Non-pigmented ciliary epithelial cell (primary cell): ENCODE measurements around the gene PRR23E.

Experiments
- DNase-seq: peaks from one replicate; pipeline ENCODE4 v3.0.0-alpha.2; 2010; ENCODE audit warnings: low read depth

The PRR23E gene

DNA sequence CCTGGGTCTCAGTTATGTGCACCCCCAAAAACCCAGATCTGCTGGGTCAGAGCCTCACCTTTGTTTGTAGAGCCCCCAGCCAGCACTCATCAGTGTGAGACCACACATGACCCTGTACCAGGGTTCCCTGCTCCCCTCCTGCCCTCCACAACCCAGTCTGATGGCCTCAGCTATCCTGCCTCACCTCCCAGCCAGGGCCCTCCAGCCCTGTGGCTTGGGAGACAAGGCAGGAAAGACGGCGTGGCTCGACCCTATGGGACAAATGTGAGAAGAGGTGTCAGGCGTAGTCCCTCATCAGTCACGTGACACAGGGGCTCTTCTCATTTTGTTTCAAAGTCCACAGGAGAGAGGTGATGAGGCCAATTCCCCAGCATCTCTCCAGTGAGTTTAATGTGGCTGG, 28.3 kb upstream of the PRR23E start:
- DNase-seq = no peak

DNA sequence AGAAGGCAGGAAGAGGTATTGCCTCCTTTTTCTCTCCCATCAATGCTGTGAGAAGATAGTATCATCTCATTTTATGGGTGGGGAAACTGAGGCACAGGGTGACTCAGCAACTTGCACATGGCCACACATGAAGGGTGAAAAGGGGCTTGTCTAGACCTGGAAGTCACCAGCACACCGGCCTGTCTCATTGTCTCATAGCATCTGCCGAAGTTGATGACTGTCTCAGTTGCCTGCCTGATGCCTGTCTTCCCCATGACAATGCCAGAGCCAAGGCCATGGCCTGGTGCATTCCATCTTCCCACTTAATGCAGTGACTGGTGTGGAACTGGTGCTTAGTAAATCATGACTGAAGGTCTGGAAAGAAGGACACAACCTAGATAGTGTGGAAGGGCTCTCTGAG, 27.9 kb upstream of the PRR23E start:
- no peak for DNase-seq

DNA sequence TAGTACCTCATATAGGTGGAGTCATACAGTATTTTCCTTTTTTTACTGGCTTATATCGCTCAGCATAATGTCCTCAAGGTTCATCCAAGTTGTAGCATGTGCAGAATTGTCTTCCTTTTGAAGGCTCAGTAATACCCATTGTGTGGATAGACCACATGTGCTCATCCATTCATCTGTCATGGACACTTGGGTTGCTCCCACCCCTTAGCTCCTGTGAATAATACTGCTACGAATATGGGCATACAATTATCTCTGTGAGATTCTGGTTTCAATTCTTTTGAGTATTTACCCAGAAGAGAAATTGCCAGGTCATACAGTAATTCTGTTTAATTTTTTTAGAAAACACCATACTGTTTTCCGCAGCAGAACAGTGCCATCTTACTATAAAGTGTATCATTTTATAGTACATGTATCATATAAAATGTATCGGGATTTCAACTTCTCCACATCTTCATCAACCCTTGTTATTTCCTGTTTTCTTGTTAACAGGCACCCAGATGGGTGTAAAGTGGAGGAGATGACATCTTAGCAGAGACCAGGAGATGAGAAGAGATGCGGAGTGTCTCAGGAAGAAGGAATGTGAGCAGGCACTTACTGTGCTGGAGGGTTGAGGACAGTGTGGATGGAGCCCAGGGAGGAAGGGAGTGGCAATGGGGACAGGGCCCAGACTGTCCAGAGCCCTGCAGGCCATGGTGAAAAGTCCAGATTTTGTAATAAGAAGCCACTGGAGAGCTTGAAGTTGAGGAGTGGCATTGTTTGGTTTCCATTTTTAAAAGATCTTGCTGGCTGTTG, 27.0 kb upstream of the PRR23E start:
- no peak for DNase-seq

DNA sequence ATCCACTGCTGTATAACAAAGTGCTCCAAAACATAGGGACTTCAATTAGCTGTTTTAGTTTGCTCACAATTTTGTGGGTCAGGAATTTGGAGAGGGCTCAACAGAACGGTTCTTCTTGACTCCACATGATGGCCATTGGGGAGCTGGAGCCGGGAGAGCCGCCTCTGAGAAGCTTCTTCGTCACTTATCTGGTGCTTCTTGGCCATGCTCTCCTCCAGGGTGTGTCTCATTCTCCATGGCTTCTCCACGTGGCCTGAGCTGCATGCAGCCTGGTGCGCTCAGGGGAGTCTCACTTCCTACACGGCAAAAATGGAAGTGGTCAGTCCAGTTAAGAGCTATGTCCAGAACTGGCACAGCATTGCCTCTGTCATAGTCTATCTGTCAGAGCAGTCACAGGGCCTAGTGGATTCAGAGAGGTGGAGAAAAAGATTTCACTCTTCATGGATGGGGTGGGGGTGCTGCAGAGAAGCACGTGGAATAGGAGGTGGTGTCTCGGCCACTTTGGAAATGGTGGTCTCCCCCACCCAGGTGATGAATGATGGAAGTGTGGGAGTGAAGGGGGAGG, 26.3 kb upstream of the PRR23E start:
- no peak for DNase-seq

DNA sequence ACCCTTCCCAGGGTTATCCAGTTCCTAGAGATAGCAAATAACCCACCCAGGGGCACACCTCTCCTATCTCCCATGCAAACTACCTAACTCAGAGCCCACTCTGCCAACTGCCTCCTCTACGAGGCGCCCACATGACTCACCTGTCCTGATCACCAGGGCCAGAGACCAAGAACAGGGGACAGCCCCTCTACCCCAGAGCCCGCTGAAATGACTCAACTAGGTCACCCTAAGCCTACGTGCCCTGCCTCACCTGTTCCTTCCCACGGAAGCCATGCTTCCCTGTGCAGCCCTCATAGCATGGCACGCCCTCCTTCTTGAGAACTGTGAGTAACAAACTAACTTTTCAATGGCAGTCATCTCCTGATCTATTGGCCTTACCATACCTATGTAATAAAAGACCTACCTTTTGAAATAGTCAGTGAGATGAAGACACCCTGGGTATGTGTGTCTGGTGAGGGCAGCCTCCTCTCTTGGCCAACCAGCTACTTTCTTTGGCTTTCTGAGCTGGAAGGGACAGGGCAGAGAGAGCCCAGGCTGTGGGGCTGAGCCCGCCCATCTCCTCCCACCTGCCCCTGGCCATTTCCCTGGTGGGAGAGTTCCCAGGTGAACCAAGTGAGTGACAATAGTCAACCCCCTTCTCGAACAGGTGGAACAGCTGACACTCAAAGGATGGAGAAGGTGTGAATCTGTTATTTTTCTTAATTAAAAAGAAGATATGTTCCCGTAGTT, 25.5 kb upstream of the PRR23E start:
- DNase-seq = no peak

DNA sequence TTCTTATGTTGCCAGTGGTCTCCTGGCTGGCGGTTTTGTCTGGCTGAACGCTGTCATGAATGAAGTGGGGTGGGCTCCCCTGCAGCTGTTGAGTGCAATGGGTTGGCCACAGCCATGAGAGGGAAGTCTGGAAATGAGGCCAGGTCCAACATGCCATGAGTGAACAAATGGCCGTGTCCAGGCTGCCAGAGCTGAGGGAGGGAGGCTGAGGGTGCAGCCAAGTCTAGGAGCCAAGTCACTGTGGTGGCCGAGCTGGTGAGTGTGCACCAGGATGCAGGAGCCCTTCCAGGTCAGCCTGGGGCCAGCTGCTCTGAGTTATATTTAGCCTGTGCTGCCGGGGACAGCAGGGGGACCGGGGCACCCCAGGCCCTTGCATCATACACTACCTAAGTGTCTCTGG, 24.7 kb upstream of the PRR23E start:
- DNase-seq = no peak

DNA sequence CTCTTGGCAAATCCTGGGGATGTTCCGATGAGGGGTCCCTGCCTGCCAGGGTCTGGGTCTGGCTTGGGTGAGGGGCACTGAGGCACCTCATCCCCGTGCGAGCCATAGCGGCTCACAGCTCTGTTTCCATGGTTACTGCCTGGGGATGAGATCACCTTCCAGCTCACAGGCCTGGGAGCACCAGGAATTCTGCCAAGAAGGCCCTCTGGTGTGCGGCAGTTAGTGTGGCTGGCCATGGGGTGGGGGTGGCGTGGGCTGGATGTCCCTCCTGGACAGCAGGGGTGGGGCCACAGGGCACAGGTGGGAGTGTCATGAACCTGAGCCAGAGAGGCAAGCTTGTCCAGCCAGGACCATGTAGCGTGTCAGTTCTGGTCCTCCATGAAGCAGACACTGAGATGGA, 22.1 kb upstream of the PRR23E start:
- peak; percentile 22 for DNase-seq

DNA sequence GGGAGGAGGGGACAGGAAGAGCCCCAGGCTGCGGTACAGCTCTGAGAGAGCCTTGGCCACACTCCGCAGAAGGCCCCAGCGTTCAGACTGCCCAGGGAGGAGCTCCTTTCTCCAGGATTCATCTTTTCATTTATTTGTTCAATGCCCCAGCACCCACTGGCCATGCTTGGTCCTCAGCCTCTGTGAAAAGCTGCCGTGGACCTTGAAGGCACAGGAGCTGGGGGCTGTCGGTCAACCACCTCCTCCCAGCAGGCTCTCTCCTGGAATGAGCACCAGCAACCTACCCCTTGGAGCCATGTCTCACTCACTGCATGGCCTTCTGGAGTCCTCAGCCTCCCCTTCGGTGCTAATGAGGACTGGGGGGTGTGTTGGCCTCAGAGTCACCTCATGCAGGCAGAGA, 21.6 kb upstream of the PRR23E start:
- no peak for DNase-seq

DNA sequence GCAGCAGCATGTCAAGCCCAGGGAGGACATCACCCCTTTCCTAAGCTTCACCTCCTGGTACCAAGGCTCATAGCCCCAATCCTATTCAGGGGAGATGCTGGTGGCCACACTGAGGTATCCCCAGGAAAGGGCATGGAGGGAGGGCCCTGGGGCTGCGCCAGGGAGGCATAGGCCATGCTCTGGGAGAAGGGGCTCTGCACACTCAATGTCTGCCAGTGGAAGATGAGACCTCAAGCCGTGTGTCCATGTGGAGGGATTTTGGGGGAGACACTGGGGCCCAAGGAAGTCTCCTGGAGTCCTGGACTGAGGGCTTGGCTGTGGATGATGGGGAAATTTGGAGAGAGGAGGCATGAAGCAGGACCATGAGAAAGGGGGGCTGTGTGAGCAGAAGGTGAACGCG, 21.2 kb upstream of the PRR23E start:
- DNase-seq = no peak

DNA sequence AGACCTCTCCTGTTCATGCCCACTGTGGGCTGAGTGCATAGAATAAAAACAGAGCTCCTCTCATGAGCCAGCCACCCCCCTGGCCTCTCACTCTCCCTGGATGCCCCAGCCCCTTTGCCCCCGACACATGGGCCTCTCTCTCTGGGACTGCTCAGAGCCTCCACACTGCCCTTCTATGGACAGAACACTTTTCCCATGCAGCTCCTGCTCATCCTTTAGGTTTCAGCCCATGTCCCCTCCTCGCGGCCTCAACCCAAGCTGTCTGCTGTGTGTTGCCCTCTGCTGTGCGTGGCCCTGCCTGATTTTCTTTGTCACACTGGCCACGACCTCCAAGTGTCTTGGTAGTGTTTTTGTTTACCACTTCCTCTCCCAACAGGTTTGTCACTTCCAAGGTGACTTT, 20.7 kb upstream of the PRR23E start:
- DNase-seq = no peak

DNA sequence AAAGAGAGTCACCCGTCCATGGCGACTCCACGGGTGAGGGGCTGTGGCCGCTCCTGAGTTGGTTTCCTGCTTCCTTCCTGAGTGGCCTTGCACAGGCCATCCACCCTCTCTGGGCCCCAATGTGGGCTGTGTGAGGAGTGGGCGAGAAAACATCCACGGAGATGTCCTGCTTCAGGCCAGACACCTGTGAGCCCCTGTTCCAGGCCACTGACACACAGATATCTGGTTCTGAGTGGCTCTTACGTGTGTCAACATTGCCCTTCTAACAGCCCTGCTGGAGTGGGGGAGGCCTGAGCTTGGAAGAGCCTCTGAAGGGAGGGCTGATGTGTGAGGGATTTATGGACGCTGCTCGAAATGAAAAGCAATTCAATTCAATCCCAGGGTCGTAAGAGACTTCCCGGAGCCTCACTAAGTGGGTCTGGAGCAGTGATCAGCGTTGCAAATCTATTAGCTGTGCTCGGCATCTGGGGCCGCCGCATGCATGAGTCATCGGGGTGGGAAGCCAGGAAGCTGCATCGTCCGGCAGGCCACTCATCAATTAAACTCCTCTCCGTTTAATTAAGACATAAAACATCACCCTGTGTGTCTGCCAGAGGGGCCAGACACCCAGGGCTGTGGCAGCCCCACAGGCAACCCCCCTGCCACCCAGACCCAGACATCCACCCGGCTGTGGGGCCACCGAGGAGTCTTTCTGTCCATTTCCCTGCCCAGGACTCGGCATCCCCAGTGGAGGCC, 20.0 kb upstream of the PRR23E start:
- peak; percentile 22 for DNase-seq

DNA sequence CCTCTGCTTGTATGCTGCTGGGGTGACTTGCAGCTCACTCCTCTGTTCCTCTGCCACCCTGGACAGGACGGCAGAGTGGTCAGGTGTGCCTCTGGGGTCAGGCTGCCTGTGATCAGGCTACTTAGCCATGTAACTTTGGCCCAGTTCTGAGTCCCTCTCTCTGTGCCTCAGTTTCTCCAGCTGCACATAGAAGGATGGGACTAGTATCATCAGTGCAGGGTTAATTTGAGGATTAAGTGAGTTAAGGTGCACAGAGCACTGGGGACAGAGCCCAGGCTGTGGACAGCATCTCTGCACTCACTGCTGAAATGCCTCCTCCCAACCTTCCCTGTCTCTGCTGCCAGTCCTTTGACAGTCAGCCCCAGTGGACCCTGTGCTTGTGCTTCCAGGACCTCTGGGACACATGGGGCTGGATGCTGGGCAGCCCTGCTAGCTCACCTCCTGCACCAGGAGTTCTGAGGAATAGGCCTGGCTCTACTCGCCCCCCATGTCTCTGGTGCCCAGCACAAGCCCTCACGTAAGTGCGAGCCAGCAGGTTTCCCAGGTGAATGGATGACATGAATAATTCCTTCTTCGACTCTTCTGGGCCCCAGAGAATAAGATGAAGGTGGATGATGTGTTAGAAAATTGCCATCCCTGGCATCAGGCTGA, 19.3 kb upstream of the PRR23E start:
- DNase-seq = no peak

DNA sequence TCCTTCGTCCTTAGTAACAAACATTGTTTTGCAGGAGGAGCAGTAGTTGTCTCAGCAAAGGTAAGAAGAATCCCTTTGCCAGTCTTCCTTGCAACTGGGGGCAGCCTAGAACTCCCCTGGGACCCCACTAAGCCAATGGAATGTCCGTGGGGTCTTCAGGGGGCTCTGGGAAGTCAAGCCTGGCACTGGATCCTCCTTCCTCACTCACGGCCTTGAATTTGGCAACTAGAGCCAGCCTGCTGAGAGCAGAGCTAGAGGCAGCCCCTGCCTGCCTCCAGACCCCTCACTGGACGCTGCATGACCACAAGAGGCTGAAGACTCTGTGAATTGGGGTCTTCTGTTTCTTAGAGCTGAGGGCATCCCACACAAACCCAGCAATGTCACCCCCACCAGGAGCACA, 18.6 kb upstream of the PRR23E start:
- no peak for DNase-seq

DNA sequence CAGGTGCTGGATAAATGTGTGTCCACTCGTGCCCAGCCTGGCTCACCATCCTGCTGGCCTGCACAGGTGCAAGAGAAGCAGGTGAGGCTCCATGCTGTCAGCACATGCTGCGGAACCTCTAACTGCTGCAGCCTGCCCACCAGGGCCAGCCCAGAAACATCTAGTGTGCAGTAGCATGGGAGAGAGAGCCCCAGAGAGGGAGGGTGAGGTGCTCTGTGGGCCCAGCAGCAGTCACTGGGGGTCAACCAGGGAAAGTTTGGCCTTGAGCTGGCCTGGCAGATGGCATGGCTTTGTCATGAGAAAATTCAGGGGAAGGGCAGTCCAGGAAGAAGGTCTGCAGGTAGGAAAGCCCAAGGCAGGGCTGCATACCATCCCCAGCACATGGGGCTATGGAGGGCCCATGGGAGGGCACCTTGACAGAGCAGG, 18.2 kb upstream of the PRR23E start:
- DNase-seq = no peak

DNA sequence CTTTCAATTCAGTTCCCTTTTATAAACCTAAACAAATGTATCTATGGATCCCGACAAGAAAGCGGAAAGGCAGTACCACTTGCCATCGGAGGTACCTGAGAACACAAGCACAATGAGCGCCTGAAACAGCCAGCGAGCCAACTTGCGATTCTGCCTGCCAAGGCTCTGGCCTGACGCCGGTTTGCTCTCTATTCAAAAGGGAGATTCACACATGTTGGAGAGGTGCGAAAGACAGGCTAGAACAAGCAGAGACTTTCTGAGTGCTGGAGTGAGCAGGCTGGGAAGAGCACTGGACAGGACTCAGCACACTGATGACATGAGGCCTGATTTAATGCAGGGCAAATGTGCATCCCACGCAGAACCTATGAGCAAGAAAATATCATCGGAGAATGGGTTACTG, 17.7 kb upstream of the PRR23E start:
- no peak for DNase-seq

DNA sequence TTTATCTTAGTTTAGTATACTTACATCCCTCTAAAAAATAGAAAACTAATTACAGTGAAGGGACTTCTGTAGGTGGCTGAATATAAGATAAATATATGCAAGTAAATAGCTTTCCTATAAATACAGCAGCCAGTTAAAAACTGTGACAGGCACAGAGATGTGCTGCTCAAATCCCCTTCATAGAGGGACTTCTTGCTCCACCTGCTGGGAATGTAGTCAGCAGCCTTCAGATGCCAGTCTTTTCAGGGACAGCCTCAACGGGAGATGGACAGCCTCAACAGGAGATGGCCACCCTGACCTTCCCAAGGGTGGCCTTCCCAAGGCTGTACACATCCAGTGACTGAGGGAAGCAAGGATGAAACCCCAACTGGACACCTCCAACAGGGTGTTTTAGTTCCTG, 15.7 kb upstream of the PRR23E start:
- DNase-seq = no peak

DNA sequence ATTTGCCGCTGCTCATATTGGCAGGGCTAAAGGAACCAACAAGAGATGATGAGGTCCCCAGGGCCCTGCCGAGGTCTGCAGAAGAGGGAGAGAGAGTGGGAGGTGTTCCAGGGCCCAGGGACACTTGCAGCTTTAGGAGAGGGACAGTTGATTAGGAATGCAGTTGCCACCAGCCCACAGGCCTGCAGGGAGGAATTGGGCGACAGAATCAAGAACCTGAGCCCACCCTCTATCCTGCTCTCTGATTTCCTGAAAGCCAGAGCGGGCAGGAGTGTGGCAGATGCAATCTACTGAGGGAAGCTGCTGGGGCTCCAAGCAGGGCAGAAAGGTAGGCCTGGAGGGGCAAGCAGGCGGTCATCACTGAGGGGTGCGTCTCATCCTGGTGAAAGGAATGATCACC, 12.1 kb upstream of the PRR23E start:
- no peak for DNase-seq

DNA sequence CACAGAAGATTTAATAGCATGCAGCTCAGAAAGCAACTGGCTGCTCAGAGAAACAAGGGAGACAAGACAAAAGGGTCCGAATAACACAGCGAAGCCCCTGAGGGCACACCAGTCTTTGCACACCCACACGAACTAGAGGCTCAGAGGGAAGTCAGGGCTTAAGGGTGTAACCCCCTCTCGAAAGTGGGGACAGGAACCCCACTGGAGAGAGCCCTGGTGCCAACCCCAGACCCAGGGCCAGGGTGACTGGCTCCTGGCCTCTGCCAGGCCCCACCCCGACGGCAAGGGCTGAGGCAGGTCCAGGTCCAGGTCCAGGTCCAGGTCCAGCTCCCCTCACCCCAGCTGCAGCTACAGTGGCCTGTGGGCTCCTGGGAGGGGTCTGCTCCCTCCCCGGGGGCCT, 10.5 kb upstream of the PRR23E start:
- no peak for DNase-seq

DNA sequence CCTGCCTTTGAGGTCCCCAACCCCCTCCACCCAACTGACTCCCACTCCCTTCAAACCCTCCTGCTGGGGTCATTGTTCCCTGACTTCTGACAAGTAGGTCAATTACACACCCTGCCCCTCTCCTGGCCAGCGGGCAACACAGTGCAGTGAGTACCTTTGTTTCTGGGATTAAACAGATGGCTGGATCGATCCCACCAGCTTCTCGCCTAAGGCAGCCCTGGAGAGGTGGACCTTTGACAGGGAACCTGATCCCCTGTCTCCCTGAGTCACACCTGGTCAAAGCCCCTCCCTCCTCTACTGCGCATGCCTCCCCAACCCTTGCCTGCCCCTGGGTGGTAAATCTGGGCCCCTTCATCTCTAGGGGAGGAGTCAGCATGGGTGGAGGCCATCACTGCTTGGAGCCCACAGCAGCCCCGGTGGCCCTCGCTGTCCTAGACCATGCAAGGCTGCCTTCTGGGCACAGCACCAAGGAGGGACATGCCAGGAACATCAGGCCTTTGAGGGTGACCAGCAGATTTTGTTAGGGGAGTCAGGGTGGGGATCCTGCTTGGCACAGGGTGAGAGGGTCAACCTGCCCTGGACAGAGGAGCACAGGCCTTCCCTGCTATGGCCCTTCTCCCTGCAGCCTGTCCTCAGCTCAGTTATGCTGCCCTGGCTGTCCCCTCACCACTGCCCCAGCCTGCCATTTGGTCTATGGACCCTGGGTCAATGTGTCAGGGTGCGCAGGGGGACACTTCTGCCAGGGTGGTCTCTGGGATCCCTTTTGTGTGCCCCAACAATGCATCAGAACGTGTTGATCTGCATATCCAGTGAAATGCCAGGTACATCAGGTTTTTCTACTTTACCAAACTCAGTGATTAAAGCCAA, 9.8 kb upstream of the PRR23E start:
- DNase-seq = no peak

DNA sequence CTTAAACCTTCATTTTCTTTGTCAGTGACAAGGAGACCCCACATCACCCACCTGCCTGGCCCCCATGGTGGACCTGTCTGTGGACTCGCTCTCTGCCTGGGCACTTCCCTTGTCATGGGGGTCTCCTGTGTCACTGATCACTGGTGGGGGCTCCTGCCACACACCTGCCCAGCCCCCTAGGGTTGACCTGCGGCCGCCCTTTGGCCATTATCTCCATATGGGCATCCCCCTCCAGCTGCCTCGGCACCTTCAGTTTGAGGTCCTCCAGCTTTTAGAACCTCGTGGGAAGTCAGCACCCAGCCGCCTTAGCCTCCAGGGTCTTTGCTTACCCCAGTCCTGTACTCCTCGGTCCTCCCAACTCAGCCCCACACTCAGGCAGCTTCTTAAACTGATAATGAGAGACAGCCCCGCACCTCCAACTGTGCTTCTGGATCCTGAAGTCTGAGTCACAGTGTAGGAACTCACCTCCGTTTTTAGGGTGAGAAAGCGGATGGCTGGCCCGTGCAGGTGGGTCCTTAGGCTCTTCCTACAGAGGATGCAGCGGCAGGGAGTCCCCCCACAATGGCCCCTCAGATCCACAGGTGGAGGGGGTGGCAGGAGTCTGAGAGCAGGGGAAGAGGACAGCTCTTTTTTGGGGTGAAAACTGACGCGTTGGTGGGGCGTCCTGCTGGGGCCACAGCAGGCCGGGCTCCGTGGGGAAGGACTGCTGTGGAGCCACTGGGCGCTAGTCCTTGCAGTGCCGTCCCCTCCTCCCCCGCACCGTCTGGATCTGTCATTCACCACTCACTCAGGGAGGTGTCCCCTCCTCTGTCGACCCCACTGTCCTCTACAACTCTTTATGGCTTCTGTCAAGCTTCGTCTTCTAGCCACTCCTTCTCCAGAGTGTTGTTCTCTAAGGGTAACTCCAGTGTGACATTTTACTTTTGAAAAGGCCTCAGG, 8.7 kb upstream of the PRR23E start:
- DNase-seq = no peak
